Activated CD8-positive, alpha-beta memory T cell treated with anti-CD3 and anti-CD28 coated beads, Interleukin-2, amount 50 U/mL, for 48 hours (primary cell): ENCODE data around the gene TCEAL3.
A peak's percentile ranks its signal among the peaks of the same experiment; 100 is the strongest.
"Not testable (repeated sequence)": the region's sequence is repeated elsewhere in the genome, so short reads cannot be mapped to it uniquely, and the experiment has no call there.

Source experiments
- DNase-seq: peaks from one replicate; pipeline ENCODE4 v3.0.0-alpha.2; 2020

TCEAL3 gene, protein sequence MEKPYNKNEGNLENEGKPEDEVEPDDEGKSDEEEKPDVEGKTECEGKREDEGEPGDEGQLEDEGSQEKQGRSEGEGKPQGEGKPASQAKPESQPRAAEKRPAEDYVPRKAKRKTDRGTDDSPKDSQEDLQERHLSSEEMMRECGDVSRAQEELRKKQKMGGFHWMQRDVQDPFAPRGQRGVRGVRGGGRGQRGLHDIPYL

DNA sequence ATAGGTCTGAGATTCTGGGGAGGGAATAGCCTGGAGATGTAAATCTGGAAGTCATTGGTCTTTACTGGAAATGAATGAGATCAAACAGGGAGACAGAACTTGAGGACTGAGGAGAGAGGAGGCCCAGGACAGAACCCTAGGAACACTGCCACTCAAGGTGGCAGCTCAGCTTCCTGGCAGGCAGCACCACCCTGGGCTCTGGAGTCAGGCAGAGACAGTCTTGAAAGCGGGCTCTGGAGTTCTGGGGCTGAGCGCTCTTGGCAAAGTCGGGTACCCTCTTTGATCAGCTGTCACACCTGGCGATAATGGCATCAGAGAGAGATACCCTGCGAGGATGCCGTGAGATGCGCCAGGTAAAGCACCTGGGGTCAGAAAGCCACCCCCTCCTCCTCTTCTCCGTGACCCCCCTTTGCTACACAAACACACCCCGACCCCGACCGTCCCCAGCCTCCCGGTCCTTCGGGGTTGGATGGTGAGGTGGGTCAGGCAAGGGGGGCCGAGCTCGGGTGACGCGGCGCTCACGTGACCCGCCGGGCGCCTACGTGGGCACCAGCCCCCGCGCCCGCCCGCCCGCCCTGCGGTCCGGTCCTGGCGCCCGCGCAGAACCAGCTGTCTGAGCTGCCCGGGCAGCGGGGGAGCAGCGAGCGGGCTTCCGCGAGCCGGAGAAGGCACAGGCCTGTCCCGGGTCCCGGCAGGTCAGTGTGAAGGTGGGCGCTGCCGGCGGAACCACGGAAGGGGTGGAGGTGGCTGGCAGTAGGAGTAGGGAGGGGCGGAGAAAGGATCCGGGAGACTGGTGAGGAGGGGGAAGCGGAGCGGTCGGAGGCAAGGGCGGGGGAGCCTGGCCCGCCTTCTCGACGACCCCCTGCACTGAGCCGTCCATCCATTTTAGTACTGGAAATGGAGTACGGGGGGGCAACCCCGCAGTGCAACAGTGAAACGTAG is at the start of gene TCEAL3:
TSS of gene TCEAL3 (plus strand) at position 600 of the 942 bp plus-strand sequence. CDS start 1,102 bp downstream, outside the sequence.
- peak; percentile 57 for DNase-seq

DNA sequence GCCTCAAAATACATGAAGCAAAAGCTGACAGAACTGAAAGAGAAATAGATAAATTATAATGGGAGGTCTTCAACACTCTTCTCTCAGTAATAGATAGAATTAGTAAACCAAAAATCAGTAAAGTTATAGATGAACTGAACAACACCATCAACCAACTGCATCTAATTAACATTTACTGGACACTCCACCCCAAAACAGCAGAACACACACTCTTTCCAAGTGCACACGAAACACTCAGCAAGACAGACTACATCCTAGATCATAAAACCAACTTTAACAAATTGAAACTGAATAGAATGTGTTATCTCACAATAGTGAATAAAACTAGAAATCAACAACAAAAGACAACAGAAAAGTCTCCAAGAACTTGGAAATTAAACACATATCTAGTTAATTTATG is 47.5 kb upstream of the TCEAL3 start:
- no peak for DNase-seq

DNA sequence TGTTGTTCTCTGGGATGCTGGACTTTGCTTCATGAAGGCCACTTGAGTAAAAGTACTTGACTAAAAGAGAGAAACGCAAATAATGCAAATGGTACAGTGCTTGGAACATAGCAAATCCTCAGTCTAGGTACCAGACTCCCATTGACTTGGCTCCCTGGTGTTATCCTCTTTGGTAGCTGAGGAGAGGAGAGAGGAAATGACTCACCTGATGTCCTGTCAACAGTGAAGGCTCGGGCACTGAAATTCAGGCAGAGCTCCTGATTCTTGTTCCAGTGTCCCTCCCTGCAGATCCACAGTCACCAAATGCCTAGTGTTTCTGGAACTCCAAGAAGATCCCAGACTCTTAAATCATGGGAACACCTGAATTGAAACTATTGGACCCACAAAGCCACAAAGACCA is 45.0 kb upstream of the TCEAL3 start:
- no peak for DNase-seq

DNA sequence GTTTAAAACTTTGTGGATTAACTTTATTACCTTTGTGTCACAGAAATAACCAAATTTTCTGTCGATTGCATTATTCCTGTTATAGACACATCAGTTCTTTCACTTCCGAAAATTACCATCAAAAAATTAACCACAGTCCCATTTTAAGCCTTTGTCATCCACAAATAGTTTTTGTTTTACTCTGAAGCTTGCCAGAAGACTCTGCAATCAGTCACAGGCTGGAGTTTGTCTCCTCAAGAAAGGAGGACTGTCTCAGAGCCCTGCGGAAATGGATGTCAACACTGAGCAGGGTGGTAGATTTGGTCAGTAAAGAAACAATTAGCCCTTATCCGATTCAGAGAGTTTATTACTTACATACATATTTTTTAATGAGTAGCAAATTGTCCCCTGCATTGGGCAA is 42.6 kb upstream of the TCEAL3 start:
- no peak for DNase-seq

DNA sequence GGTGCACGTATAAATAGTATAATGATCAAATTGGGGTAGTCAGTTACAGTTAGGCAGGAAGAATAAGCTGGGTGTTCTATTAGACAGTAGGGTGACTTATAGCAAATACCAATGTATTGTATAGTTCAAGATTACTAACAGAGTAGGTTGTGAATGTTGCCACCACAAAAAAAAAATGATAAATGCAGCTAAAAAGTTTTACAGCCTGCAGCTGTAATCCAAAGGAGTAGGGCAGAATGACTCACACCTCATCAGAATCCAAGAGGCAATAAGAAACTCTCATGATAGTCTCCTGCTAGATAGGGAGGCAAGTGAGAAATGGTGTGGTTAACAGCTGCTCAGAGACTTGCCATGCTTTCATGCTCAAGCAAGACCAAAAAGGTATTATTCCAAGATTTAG is 42.0 kb upstream of the TCEAL3 start:
- DNase-seq = no peak

DNA sequence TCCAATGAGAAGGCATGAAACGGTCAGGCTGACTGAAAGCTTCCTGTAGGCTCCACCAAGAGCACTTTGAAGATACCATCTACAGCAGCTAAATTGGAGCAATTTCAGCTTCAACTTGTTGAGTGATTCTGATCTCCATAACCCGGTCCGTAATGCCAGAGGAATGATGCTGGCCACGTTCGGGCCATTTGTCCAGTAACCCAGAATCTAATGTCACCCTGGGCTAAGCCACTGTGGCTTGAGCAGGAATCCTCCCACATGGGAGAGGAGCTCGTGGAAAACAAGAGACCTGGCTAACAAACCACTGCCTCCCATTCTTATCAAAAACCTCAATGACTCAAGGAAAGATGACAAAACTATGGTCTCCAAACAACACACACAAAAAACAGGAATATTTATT is 36.6 kb upstream of the TCEAL3 start:
- no peak for DNase-seq

DNA sequence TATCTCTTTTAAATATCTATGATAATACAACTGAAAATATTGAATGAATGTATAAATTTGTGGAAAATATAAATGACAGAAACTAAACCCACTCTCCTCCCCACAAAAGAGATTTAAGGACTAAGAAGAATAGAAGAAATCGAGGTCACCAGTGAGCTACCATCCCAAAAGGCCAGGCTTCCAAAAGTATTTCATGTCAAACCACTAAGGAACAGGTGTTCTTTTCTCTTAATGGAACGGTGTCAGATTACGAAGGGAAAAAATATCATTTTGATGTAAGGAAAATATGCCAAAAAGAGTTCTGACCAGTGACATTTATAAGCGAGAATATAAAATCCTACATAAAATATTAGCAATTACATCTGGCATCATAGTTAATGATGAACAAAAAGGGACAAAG is 36.0 kb upstream of the TCEAL3 start:
- DNase-seq = no peak

DNA sequence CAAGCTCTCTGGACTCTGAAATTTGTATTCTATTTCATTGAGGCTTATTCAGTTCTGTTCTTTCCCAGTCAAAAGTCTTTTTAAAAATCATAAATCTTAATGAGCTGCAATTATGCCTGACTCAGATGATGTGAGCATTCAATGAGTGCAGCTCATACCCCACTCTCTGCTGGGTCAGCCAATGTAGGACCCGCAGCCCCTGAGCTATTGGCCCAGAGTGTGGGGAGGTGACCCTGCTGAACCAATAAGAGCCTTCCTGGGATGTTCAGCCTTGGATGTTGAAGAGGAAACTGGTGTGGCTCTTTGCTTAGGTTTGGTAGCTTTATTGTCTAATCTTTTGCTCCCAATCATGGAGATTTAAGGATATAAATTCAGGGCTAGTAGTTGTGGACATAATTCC is 34.6 kb upstream of the TCEAL3 start:
- DNase-seq = no peak

DNA sequence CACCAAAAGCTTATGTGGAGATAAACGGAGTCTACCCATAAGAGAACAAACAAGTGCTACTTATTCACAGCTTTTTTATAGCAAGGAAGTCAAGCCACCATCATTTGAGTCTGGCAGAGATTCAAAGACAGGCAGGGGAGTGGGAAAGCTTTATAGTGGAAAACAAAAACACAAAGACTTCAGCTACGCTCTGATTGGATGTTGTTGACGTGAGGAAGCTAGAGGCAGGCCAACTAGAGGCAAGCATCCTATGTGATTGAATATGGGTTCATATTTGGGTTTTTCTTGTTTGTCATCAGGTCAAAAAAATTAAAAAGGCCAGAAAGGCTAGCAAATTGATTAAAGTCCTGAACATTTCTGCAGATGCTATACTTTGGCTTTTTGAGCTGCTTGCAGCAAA is 23.2 kb upstream of the TCEAL3 start:
- no peak for DNase-seq

DNA sequence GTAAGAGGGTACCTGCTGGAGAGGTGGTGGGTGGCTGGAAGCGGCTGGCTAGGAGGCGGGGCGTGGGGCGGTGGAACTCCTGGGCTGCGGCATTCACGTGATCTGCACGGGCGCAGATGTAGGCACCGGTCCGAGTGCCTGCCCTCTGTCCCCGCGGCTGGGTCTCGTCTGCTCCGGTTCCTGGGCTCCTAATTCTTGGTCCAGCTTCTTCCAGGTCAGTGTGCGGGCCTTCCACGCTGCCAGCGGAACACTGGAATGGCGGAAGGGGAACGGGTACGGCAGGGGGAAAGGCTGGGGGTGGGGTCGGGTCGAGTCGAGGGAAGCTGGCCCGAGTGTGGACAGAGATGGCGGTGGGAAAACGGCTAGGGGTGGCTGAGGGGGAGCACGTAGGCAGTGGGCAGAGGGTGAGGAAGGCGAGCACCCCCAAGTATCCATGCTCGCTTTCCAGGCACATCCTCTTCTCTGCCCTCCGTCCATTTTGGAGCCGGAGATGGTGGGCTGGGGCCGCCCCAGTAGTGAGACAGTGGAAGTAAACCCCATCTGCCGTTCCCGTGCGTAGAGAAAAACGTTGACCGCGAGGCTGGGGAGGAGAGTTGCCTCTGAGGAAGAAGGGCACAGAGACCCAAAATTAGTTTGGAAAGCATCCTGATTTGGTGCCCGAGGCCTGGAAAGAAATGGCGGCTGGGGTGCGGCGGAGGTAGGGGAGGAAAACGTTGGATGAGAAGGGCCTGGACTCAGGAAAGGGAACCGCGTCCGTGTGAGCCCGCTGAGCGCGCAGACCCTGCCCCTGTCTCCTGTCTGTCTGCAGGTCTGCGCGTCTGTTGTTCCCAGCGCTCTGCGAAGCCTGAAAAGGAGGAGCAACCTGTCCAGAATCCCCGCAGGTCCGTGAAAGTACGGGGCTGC is 22.1 kb upstream of the TCEAL3 start, which contains the start of gene TCEAL4:
TSS of gene TCEAL4 (plus strand) at position 105 of the 903 bp plus-strand sequence. CDS start 1,161 bp downstream, outside the sequence.
- peak; percentile 58 for DNase-seq

DNA sequence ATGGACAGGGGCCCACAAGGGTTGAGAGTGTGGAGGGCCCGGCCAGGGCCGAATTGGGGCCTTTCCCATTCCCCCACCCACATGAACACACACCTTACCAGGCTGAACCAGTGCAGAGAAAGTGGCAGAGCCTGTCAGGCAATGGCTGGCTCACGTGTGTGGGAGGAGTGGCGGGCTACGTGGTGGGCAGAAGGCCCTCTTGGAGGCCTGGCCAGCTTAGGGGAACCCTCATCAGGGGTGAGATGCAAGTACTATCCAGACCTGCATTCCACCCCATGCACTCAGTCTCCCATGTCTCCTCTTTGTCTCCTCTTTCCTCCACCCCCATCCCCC is 21.5 kb upstream of the TCEAL3 start:
- no peak for DNase-seq

DNA sequence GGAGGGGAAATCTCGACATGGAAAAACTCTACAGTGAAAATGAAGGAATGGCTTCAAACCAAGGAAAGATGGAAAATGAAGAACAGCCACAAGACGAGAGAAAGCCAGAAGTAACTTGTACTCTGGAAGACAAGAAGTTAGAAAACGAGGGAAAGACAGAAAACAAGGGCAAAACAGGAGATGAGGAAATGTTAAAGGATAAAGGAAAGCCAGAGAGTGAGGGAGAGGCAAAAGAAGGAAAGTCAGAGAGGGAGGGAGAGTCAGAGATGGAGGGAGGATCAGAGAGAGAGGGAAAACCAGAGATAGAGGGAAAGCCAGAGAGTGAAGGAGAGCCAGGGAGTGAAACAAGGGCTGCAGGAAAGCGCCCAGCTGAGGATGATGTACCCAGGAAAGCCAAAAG is 21.1 kb upstream of the TCEAL3 start:
- no peak for DNase-seq

DNA sequence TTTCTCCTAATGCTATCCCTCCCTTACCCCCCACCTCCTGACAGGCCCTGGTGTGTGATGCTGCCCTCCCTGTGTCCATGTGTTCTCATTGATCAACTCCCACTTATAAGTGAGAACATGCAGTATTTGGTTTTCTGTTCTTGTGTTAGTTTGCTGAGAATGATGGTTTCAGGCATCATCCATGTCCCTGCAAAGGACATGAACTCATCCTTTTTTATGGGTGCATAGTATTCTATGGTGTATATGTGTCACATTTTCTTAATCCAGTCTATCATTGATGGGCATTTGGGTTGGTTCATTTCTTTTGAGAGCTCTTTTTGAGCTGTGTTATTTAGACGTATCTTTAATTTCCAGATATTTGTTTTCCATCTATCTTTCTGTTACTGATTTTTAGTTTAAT is 15.5 kb upstream of the TCEAL3 start:
- DNase-seq = not testable (repeated sequence)

DNA sequence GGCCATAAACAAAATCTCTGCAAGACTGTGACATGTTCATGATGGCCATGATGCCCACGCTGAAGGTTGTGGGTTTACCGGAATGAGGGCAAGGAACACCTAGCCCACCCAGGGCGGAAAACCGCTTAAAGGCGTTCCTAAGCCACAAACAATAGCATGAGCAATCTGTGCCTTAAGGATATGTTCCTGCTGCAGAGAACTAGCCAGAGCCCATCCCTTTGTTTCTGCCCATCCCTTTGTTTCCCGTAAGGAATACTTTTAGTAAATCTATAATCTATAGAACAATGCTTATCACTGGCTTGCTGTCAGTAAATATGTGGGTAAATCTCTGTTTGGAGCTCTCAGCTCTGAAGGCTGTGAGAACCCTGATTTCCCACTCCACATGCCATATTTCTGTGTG is 12.6 kb upstream of the TCEAL3 start:
- DNase-seq = not testable (repeated sequence)

DNA sequence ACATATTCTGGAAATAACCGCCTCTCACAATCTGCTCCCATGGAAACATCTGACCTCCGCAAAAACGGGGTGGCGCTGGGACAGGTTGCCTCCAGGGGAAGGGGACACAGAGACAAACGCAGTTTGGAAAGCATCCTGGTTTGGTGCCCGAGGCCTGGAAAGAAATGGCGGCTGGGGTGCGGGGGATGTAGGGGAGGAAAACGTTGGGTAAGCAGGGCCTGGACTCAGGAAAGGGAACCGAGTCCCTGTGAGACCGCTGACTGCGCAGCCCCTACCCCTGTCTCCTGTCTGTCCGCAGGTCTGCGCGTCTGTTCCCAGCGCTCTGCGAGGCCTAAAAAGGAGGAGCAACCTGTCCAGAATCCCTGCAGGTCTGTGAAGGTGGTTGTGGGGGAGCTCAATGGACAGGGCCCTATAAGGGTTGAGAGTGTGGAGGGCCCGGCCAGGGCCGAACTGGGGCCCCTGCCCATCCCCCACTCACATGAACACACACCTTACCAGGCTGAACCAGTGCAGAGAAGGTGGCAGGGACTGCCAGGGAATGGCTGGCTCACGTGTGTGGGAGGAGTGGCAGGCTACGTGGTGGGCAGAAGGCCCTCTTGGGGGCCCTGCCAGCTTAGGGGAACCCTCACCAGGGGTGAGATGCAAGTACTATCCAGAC is 672 bp downstream of the TCEAL3 start:
- no peak for DNase-seq

DNA sequence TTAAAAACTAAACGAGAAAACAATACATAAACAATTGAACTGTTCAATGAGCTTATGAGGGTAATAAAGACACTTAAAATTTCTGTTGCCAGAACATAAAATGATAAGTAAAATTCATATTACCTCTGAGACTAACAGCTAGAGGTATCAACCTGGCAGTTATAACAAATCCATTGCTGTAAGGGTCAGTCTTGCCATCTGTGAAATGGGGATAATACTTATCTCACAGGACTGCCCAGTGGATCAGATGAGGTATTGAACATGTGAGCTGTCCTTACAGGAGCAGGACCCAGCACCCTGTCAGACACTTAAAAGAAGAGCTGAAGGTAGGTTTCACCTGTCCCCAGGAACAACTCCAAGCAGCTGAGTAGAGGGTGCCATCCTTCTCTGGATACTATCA is 2.5 kb downstream of the TCEAL3 start:
- DNase-seq = no peak

DNA sequence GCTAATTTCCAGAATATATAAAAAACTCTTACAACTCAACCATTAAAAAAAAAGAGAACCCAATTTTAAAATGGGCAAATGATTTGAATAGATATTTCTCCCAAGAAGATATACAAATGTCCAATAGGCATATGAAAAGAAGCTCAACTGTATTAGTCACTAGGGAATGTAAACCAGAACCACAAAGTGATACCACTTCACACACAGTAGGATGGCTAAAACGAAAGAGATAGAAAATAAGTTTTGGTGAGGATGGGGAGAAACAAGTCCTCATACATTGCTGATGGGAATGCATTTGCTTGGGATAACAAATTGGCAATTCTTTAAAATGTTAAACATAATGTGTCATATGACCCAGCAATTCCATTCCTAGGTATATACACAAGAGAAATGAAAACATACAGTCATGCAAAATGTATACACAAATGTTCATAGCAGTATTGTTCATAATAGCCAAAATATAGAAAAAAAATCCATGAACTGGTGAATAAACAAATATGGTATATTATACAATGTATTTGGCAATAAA is 5.7 kb downstream of the TCEAL3 start:
- no peak for DNase-seq

DNA sequence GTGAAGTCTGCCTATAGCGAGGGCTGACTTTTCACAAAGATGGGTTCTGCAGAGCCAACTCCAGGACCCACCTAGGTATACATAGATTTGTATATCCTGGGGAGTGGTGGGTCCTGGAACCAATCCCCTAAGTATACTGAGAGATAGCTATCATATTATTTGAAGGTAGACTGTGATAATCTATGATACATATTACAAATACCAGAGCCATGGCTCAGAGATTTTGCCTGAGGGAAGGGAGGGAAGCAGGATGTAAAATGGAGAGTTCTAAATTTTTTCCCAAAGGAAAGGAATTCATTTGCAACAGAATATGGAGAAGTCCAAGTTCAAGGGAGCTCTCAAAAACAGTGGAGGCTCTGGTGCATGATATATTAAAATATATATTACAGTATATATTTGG is 7.2 kb downstream of the TCEAL3 start:
- DNase-seq = no peak

DNA sequence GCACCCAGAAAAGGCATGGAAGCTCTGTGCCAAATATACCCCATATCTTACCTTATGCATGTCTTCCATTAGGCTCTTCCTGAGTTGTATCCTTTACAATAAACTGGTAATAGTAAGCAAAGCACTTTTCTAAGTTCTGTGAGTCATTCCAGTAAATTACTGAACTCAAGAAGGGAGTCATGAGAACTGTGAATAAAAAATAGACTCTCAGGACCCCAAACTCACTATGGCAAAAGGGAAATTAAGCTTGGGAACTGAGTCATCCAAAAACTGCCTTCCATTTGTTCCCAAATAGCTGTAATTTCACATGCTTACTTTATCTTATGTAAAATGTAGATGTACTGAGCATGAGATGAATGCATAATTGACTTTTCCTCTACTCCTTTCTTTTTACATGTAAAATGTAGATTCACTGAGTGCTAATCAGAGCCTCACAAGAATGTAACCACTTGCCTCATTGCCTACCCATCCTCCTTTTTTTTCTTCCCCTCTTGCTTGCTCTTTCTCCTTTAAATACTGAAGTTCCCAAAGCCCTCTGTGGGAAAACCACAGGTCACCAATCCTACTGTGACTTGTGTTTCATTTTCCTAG is 8.1 kb downstream of the TCEAL3 start:
- DNase-seq = no peak

DNA sequence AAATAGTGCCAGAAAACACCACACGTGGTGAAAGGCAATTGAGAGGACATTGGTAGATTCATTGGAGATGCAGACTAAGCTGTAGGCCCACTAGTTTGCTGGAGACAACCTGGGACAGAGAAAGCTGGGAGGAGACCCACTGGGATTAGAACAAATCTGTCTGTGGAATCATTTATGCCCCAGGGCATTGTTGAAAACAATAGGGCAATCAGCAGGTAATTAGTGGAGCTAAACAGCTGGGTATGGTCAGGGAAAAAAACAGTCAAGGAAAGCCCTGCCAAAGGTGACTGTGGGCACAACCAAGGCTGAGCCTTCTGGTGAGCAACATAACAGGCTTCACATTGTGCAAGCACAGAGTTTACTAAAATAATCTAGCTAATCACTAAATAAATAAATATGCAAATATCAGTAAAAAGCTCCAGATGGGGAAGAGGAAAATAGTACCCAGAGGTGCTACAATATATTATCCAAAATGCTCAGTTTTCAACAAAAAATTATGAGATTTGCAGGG is 9.0 kb downstream of the TCEAL3 start:
- DNase-seq = no peak

DNA sequence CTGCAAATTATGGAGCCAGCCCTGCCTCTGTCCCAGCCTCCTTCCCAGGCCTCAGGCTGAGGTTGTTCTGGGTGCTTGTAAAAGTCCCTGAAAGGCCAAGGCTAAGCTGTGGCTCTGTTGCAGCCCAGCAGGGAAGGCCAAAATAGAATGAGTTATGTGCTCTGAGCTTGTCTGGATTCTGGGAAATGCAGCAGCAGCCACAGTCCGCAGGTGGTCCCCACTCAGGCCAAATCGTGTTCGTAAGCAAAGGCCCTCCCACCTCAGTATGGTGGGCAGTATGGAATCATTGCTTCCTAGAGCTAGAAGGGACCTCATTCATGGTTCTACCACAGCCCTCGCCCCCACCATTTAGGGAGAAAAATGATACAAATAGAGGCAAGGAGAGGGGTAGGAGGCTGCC is 16.3 kb downstream of the TCEAL3 start:
- DNase-seq = no peak

DNA sequence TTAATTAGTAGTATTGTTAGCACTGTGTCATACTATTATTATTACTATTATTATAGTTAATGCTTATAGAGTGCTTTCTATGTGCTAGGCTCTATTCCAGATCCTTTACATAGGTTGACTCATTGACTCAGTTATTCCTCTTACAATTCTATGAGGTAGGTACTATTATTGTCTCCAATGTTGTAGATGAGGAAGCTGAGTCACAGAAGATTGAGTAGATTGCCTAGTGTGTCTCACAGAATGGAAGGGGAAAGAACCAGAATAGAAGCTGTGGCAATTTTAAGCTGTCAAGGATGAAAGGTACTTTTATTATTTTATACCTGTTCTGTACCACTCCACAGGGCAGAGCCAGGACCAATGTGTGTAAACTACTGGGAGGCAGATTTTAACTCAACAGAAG is 19.1 kb downstream of the TCEAL3 start:
- no peak for DNase-seq
